Thoracic aorta (tissue), 2 donors: ENCODE data around the gene GNGT1. TPM values are rescaled to one million over a fixed set of nuclear protein-coding genes. Genes with fewer than 3 reads are reported as not detected.
"Not testable (repeated sequence)": the region's sequence is repeated elsewhere in the genome, so short reads cannot be mapped to it uniquely, and the experiment has no call there.

Experiments used
- ATAC-seq: fragments of 150-250 bp; one replicate; pipeline ENCODE4 v1.8.0; 2017; ENCODE audit warnings: low read depth; ENCODE audit not compliant: insufficient number of reproducible peaks, low FRiP score
- DNase-seq: peaks from one replicate; pipeline ENCODE4 v3.0.0-alpha.2; 2020; ENCODE audit warnings: low spot score
- H3K27ac ChIP-seq, 2 donors: fragments of 200-600 bp; sonication (generic); 1 replicate in 1 of 2; 2 replicates in 1 of 2; pipeline ENCODE4 v1.5.1; 2016; ENCODE audit warnings: mild to moderate bottlenecking in 2 of 2, moderate library complexity in 2 of 2
- H3K27me3 ChIP-seq: fragments of 200-600 bp; sonication (generic); replicated peaks from 2 replicates; pipeline ENCODE4 v1.6.0; 2016; ENCODE audit warnings: mild to moderate bottlenecking; ENCODE audit not compliant: insufficient read depth
- H3K36me3 ChIP-seq: fragments of 200-600 bp; sonication (generic); one replicate; pipeline ENCODE4 v1.5.1; 2016
- H3K4me1 ChIP-seq, 2 donors: fragments of 200-600 bp; sonication (generic); 1 replicate in 1 of 2; 2 replicates in 1 of 2; pipeline versions ENCODE4 v1.5.1 to v1.6.0; 2016; ENCODE audit warnings: low read depth in 2 of 2, mild to moderate bottlenecking in 1 of 2; ENCODE audit not compliant: control insufficient read depth in 1 of 2
- H3K4me3 ChIP-seq: fragments of 200-600 bp; sonication (generic); 2 replicates; pipeline ENCODE4 v1.5.1; 2016; ENCODE audit warnings: mild to moderate bottlenecking
- H3K9me3 ChIP-seq: fragments of 200-600 bp; sonication (generic); 2 replicates; pipeline ENCODE4 v1.5.1; 2016
- total RNA-seq, 2 donors: library from RNA; depleted of rRNA; stranded (reverse); fragments of >200 nt; gene quantifications; one replicate each; pipeline versions ENCODE4 v1.1.0 to v1.2.3, GENCODE V29; 2016
- TF ChIP-seq, protein P1 (sequence below): fragments of 200-600 bp; sonication (generic); IDR thresholded peaks from one replicate; pipeline ENCODE4 v1.5.1; 2019; ENCODE audit warnings: antibody characterized with exemption

GNGT1 gene
- total RNA-seq, 2 donors from 2014 or later, result not detected

DNA sequence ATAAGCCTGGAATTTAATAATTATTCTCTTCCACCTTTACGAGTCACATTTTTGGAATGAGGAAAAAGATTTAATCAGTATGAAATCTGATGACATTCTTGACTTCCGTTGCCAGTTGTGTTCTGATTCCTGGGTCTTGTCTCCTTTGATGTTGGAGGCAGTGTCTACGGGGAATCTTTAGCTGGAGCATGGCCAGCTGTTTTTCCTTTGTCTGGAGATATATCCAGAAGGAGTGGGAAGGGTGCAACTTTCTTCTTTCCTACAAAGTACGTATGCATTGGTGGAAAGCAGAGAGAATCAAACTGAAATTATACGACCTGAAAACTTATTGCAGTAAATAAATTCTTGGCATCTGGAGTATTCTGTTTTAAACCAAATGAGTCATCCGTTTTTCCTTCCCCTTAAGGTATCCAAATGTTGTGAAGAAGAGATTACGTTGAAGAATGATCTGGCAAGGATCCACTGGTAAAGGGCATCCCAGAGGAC lies 8.3 kb downstream of the GNGT1 start:
- Histone ChIP-seq H3K27ac (no peak overlapping the region), H3K27me3 (no peaks in the 10 kb centered on the region), H3K4me3 (no peak overlapping the region), H3K9me3 (no peaks in the 10 kb centered on the region), H3K36me3 (no peaks in the 10 kb centered on the region), H3K4me1 (peaks cover 0 to 10% of the 10 kb centered on the region in 2 donors)
- no peak for ATAC-seq
- no peak for DNase-seq
- TF ChIP-seq, protein P1, sequence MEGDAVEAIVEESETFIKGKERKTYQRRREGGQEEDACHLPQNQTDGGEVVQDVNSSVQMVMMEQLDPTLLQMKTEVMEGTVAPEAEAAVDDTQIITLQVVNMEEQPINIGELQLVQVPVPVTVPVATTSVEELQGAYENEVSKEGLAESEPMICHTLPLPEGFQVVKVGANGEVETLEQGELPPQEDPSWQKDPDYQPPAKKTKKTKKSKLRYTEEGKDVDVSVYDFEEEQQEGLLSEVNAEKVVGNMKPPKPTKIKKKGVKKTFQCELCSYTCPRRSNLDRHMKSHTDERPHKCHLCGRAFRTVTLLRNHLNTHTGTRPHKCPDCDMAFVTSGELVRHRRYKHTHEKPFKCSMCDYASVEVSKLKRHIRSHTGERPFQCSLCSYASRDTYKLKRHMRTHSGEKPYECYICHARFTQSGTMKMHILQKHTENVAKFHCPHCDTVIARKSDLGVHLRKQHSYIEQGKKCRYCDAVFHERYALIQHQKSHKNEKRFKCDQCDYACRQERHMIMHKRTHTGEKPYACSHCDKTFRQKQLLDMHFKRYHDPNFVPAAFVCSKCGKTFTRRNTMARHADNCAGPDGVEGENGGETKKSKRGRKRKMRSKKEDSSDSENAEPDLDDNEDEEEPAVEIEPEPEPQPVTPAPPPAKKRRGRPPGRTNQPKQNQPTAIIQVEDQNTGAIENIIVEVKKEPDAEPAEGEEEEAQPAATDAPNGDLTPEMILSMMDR, result no peak

DNA sequence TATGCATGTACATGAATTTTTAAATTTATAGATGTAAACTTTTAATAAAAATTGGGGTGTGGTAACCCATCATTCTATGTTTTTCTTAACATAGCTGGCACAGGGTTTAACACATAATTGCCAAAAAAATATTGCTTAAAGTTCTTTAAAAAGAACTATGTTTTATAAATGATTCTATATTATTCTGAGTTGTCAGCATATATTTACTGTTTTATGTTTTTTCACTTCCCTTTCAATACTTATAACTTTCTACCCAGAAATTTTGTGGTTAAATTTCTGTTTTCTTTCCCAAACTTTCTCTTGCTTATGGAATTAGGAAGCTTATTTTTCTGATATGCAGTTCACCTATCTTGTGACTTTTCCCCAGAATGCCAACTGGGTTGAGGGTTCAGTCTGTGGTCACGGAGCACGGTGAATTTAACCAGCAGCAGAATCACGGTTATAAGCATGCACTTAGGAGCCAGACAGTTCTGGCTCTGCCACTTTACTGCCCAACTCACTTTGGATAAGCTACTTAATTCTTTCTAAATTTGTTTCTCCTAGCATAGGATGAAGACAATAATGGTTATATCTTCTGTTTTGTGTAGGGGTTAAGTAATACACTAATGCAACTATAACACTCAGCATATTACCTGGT lies 9.0 kb downstream of the GNGT1 start:
- DNase-seq, H3K27ac ChIP-seq, H3K4me1 ChIP-seq, H3K27me3 ChIP-seq, H3K9me3 ChIP-seq, ATAC-seq, H3K4me3 ChIP-seq, H3K36me3 ChIP-seq: not testable (repeated sequence)

DNA sequence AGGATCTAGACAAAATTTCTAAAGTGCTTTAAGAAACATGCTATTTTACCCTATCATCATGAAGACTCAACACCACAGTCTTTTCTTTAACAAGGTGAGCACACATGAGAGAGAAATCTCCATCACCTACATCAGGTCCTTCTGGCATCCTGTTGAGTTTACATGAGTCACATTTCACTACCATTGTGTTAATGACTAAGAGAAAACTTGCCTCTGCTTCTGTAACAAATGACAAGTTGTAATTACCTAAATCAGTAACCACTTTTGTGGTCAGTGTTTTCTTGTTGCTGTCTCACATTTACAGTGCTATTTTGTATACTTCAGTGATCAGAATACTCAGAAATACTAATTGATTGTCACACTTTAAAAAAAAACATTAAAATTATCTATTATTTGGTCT lies 9.5 kb downstream of the GNGT1 start:
- not testable (repeated sequence) for H3K27ac ChIP-seq

DNA sequence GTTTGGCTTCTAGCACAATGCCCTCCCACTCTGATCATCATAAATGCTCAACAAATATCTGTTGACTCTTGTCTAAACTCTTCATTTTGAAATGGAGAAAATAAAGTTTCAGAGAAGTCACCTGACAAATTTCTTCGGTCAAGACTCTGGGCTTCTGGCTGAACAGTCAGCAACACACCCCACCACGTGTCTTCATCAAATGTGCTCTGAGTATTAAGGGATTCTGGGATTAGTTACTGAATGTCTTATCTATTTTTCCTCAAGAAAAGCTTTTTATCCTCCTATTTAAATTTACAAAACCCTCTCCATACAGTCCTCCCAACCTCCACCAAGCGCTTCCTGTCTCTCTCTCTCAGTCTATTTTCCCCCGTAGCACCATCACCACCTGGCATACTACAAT lies 9.9 kb downstream of the GNGT1 start:
- not testable (repeated sequence) for H3K4me3 ChIP-seq, H3K4me1 ChIP-seq, H3K27ac ChIP-seq, DNase-seq, H3K36me3 ChIP-seq, H3K9me3 ChIP-seq, ATAC-seq, H3K27me3 ChIP-seq

More for the DNA sequence above, 9.5 kb downstream of the GNGT1 start:
- not testable (repeated sequence) for H3K4me3 ChIP-seq, DNase-seq, H3K4me1 ChIP-seq, ATAC-seq, H3K9me3 ChIP-seq, H3K36me3 ChIP-seq, H3K27me3 ChIP-seq

DNA sequence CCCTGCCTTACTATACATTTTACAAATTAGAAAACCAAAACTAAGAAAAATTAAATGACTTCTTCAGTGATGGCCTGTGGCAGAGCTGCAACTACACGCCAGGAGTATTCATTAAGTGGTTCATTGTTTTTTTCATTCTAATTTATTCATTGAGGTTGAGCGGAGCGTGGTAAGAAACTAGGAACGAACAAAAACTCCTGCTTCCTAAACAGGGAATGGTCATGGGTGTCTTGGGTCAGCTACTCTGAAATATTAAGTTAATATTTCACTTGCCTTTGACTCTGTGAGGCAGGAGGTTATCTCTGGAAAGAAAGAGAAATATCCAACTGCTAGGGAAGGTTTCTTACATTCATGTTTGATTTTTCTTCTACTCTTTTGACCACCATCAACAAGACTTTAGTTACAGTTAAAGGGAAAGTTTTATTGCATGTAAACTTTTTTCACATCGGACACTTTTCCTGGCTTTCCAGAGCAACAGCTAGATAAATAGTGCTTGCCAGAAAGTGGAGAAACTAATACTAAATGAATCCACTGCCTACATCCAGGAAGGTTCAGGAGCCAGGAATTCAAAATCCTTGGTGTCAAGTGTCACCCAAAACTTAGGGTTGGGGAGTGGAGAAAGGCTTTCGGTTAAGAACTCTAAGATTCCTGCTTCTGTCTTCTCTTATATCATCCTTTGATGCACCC lies 14.3 kb downstream of the GNGT1 start:
- Histone ChIP-seq H3K9me3 (no peaks in the 10 kb centered on the region), H3K27me3 (no peaks in the 10 kb centered on the region), H3K4me1 (peaks cover 7 to 20% of the 10 kb centered on the region in 2 donors), H3K27ac (peak overlapping the region in 1 of 2 donors; percentile 80), H3K36me3 (no peaks in the 10 kb centered on the region), H3K4me3 (no peak overlapping the region)
- DNase-seq (no peak), ATAC-seq (no peak)
- TF ChIP-seq, protein P1, result no peak

DNA sequence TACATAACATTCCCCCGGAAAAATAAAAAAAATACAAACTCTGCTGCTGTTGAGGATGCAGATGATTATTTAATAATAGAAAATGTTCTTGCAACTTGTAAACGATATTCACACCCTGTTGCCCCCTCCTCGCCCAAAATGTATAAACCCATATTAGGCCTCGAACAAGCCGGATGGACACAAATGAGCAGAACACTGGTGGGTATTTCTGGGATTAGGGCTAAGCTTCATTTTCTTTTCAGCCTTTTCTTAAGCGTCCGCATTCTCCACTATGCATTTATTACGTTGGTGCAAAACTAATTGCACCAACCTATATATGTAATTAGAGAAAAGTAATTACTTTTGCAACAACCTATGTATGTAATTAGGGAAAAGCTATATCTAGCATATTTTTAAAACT lies 14.8 kb downstream of the GNGT1 start:
- Histone ChIP-seq H3K9me3 (no peaks in the 10 kb centered on the region), H3K27me3 (no peaks in the 10 kb centered on the region), H3K4me3 (peak overlapping the region; percentile 84), H3K27ac (peak overlapping the region; percentile 80 to 91), H3K36me3 (no peaks in the 10 kb centered on the region), H3K4me1 (peaks cover 7 to 20% of the 10 kb centered on the region in 2 donors)
- TF ChIP-seq, protein P1, result no peak
- no peak for DNase-seq
- no peak for ATAC-seq
